ENCODE measurements around the gene DPP10. TPM values are rescaled to one million over a fixed set of nuclear protein-coding genes. Genes with fewer than 3 reads are reported as not detected.

Gene DPP10
- total RNA-seq, 1 donor from 2014 or later = 73.0 TPM

DNA sequence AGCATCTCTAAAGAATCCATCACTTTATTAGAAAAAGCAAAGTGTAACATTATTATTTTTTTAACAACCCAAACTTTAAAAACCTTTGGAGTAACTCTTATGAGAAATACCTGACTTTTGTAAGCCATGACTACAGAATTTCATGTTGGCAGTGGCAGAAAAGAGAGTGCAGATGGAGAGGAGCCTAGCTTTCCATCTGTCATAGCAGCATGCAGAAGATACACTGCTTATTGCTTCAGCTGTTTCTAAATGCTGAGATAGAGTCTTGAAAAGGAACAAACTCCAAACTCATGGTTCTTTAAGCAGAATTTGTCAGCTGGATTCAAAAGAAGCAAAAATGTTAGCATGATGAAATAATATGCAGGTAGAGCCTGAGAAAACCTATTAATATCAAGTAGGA lies 1130.3 kb downstream of the DPP10 start:
- Mint-ChIP-seq H3K4me1 (peaks cover 22% of the 10 kb centered on the region), H3K27ac (no peak overlapping the region), H3K9me3 (peaks cover 12% of the 10 kb centered on the region), H3K27me3 (ENCODE audit: low read depth) (no peaks in the 10 kb centered on the region), H3K36me3 (peaks cover 12% of the 10 kb centered on the region), H3K4me3 (no peak overlapping the region)
- DNase-seq (ENCODE audit: low spot score in 2 of 2, unreplicated experiment in 2 of 2) = no peak
- TF ChIP-seq, protein P1, sequence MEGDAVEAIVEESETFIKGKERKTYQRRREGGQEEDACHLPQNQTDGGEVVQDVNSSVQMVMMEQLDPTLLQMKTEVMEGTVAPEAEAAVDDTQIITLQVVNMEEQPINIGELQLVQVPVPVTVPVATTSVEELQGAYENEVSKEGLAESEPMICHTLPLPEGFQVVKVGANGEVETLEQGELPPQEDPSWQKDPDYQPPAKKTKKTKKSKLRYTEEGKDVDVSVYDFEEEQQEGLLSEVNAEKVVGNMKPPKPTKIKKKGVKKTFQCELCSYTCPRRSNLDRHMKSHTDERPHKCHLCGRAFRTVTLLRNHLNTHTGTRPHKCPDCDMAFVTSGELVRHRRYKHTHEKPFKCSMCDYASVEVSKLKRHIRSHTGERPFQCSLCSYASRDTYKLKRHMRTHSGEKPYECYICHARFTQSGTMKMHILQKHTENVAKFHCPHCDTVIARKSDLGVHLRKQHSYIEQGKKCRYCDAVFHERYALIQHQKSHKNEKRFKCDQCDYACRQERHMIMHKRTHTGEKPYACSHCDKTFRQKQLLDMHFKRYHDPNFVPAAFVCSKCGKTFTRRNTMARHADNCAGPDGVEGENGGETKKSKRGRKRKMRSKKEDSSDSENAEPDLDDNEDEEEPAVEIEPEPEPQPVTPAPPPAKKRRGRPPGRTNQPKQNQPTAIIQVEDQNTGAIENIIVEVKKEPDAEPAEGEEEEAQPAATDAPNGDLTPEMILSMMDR (IDR thresholded peaks at IDR 0.05; ENCODE audit: unreplicated experiment) = no peak

DNA sequence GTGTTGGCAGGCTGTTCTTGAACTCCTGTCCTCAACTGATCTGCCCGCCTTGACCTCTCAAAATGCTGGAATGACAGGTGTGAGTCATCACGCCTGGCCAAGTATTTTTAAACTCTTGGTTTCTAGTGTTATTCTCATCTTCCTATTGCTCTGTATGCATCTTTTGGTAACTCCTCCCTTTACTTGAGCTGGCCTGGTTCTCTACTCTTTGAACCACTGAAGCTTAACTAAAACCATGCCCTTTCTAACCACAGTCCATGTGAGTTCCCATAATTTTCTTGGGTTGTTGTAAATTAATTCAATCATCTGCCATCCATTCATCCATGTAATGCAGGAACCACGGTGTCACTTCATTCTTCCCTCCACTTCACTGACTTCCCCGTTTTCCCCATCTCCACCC lies 1131.3 kb downstream of the DPP10 start:
- Mint-ChIP-seq H3K36me3 (peaks cover 10% of the 10 kb centered on the region), H3K4me1 (peaks cover 22% of the 10 kb centered on the region), H3K4me3 (no peak overlapping the region), H3K27ac (no peak overlapping the region), H3K9me3 (peaks cover 12% of the 10 kb centered on the region), H3K27me3 (ENCODE audit: low read depth) (no peaks in the 10 kb centered on the region)
- DNase-seq (ENCODE audit: low spot score in 2 of 2, unreplicated experiment in 2 of 2) = no peak
- TF ChIP-seq, protein P1 (IDR thresholded peaks at IDR 0.05; ENCODE audit: unreplicated experiment) = no peak

DNA sequence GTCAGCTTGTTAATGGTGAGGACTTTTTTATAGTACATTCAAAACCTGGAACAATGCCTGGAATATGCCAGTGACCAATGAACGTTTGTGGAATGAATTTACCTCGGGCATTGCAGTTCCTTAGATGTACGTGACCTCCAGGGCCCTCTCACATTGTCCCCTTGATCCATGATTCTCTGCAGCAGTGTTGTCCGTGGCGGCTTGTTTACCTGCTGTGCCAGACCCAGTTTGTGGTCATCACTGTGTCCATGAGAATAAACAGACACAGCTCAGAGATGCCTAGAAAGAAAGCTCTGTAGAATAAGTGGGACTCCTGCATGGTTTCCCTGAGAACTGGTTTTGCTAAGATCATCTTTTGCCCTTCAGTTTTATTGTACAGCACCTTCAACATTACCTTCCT lies 1132.2 kb downstream of the DPP10 start:
- Mint-ChIP-seq H3K4me3 (no peak overlapping the region), H3K27me3 (ENCODE audit: low read depth) (no peaks in the 10 kb centered on the region), H3K36me3 (peaks cover 10% of the 10 kb centered on the region), H3K9me3 (peaks cover 12% of the 10 kb centered on the region), H3K27ac (no peak overlapping the region), H3K4me1 (peaks cover 22% of the 10 kb centered on the region)
- TF ChIP-seq, protein P1 (IDR thresholded peaks at IDR 0.05; ENCODE audit: unreplicated experiment) = no peak
- no peak for DNase-seq (ENCODE audit: low spot score in 2 of 2, unreplicated experiment in 2 of 2)

DNA sequence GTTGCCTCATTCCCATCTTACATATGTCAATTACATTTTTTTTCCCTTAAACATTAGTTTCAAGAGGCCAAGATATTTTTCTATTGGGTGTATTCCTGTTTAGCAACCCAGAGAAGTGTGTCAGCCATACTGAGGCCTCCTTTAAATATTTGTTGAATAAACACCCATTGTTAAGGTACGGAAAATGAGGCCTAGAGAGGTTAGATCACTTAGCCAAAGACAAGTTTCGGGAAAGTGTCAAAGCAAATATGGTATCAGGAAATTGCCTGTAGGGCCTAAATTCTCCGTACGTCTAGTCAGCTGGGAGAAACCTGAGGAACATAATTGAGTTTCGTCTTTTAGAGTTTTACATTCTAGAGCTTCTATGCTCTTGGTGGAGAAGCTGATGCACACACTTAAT lies 1138.3 kb downstream of the DPP10 start:
- H3K27ac Mint-ChIP-seq = no peak overlapping the region
- peaks cover 6% of the 10 kb centered on the region for H3K4me1 Mint-ChIP-seq
- H3K27me3 Mint-ChIP-seq (ENCODE audit: low read depth) = no peaks in the 10 kb centered on the region

DNA sequence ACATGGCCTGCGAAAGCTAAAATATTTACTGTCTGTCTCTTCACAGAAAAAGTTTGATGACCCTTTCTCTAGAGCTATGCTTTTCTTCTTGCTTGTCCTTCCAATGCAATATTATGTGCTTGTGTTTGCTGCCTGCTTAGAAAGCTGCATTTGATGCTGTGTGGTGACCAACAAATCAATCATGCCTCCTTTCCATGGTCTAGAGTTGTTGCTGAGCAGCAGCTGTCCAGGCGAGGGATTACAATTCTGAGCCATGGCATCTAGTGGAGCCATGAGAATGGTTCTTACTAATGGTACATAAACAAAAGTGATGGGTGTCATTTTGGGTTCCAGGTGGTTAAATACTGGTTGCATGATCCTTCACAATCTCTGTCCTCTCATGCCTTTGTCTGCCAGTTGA lies 1142.1 kb downstream of the DPP10 start:
- Mint-ChIP-seq H3K4me1 (peaks cover 3% of the 10 kb centered on the region), H3K27me3 (ENCODE audit: low read depth) (no peaks in the 10 kb centered on the region), H3K4me3 (no peak overlapping the region), H3K27ac (no peak overlapping the region), H3K36me3 (peaks cover 21% of the 10 kb centered on the region), H3K9me3 (peaks cover 20% of the 10 kb centered on the region)
- TF ChIP-seq, protein P1 (IDR thresholded peaks at IDR 0.05; ENCODE audit: unreplicated experiment) = no peak
- no peak for DNase-seq (ENCODE audit: low spot score in 2 of 2, unreplicated experiment in 2 of 2)

More for the DNA sequence above, 1138.3 kb downstream of the DPP10 start:
- H3K9me3 Mint-ChIP-seq = peaks cover 20% of the 10 kb centered on the region
- no peak for DNase-seq (ENCODE audit: low spot score in 2 of 2, unreplicated experiment in 2 of 2)
- TF ChIP-seq, protein P1 (IDR thresholded peaks at IDR 0.05; ENCODE audit: unreplicated experiment) = no peak
- no peak overlapping the region for H3K4me3 Mint-ChIP-seq
- H3K36me3 Mint-ChIP-seq = peaks cover 16% of the 10 kb centered on the region
